Stimulated activated effector memory CD8-positive, alpha-beta T cell treated with anti-CD3 and anti-CD28 coated beads, Interleukin-12 subunit alpha, Interleukin-12 subunit beta, amount 100 ng/mL, for 72 hours (primary cell): ENCODE results near the gene OR13C3.
"Not testable (repeated sequence)": the region's sequence is repeated elsewhere in the genome, so short reads cannot be mapped to it uniquely, and the experiment has no call there.

Source experiments
- ATAC-seq: fragments of 150-1000 bp; cut with Tn5 transposase; 2 replicates; pipeline ENCODE4 v1.10.0; 2021
- DNase-seq, 2 donors: peaks; one replicate each; pipeline ENCODE4 v3.0.0; 2021 to 2022; ENCODE audit warnings: low spot score in 2 of 2
- H3K27ac Mint-ChIP-seq: one replicate; pipeline ENCODE4 v1.8.0; 2022; ENCODE audit warnings: mild to moderate bottlenecking, mixed read lengths
- H3K36me3 Mint-ChIP-seq: one replicate; pipeline ENCODE4 v1.8.0; 2022; ENCODE audit warnings: mild to moderate bottlenecking, mixed read lengths
- H3K4me1 Mint-ChIP-seq: one replicate; pipeline ENCODE4 v1.8.0; 2022; ENCODE audit warnings: mixed read lengths
- H3K4me3 Mint-ChIP-seq: one replicate; pipeline ENCODE4 v1.8.0; 2022; ENCODE audit warnings: mild to moderate bottlenecking, mixed read lengths
- H3K9me3 Mint-ChIP-seq: one replicate; pipeline ENCODE4 v1.8.0; 2022; ENCODE audit warnings: mixed read lengths

OR13C3 gene

DNA sequence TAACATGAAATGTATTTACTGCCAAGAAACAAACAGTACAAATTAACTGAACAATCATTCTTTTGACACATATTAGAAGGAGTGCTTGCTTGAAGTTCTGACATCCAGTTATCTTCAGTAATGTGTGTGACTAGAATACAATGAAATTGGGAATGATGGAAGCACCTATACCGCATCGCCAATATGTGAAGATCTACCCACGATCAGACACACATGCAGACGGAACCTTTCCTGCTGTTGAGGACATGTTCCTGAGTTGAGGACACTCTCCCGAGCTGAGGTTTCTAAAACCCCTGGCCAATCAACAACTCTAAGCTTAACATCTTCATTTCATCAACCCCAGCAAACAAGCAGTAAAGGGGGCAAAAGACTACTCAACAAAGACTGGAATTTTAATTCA lies at the start of gene OR13C3:
OR13C3 (minus strand) TSS at position 101 of the 400 bp plus-strand sequence. CDS start 133 bp downstream, outside the sequence.
- ATAC-seq (no peak), DNase-seq (no peak)
- Mint-ChIP-seq H3K4me3 (no peak within 1 kb of the TSS), H3K9me3 (no peaks in the 10 kb centered on the region), H3K4me1 (no peaks in the 10 kb centered on the region), H3K36me3 (no peaks in the 10 kb centered on the region), H3K27ac (no peak within 1 kb of the TSS)

DNA sequence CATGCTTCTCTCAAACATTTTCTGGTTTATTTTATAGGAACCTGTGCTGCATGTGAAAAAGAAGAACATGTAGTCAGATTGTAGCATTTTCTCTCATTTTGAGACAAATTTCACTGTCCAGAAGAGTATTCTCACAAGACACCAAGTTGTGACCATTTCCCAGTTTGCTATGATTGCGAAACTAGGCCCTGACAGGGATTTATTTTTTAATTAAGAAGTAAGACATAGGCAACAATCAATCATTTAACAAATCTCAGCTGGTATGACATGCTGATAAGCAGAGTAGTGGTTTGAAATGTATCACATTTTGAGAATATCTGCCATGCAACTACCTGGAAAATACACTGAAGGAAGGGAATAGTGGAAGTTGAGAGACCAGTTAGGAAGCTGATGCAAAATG lies 43.9 kb upstream of the OR13C3 start:
- Mint-ChIP-seq H3K36me3 (no peaks in the 10 kb centered on the region), H3K27ac (no peak overlapping the region), H3K4me3 (no peak overlapping the region), H3K9me3 (peaks cover 4% of the 10 kb centered on the region), H3K4me1 (no peaks in the 10 kb centered on the region)
- ATAC-seq (no peak), DNase-seq (no peak)

DNA sequence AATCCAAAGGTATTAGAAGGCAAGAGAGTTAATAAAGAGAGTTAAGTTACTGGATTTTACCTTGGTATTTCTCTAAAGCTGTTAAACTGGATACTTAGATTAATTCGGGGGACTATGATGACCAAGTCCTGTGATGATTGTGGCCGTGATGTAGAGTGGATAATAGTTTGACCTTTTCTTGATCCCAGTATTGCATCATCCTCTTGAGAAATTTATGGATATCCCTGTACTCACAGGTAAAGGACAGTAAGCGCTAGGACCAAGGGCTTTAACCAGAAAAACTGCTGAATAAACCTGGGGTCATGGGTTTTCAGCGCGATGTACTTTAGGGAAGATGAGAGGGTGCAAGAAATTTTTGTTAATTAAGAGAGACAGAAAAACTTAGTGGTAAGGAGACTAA lies 40.6 kb upstream of the OR13C3 start:
- H3K4me3 Mint-ChIP-seq, result no peak overlapping the region
- no peak overlapping the region for H3K27ac Mint-ChIP-seq
- no peaks in the 10 kb centered on the region for H3K4me1 Mint-ChIP-seq
- no peaks in the 10 kb centered on the region for H3K36me3 Mint-ChIP-seq
- DNase-seq (no peak), ATAC-seq (no peak)
- H3K9me3 Mint-ChIP-seq, result peaks cover 8% of the 10 kb centered on the region

DNA sequence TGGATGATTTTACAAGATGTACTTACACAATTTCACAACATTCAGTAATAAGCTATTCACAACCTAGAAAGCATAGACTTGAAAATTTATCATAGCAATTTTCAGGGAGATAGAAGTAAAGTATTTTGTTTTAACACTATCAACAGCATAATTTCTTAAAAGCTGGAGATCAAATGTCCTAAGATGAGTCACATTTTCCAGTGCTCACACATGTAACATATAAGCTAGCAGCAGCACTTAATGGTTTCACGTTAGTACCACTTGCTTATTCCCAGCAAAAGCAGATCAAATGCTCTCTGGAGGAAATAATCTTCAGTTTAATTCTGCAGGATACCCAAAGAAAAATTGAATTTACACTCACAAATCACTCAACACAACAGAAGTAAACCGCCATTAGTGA lies 38.8 kb upstream of the OR13C3 start:
- DNase-seq, result no peak
- no peaks in the 10 kb centered on the region for H3K36me3 Mint-ChIP-seq
- H3K27ac Mint-ChIP-seq, result no peak overlapping the region

DNA sequence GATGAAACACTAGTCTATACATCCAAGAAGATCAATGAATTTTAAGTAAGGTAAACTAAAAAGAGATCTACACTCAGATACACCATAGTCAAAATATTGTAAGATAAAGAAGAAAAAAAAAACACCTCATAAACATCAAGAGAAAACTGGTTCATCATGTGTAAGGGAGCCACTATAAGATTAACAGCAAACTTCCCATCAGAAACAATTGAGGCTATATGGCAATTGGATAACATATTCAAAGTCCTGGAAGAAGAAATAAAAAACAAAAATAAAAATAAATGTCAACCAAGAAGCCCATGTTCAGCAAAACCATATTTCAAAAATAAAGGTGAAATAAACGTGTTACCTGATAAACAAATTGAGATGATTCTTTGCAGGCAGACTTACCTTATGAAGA lies 36.0 kb upstream of the OR13C3 start:
- peaks cover 8% of the 10 kb centered on the region for H3K9me3 Mint-ChIP-seq
- DNase-seq (no peak), ATAC-seq (no peak)
- no peaks in the 10 kb centered on the region for H3K36me3 Mint-ChIP-seq
- no peak overlapping the region for H3K4me3 Mint-ChIP-seq
- no peaks in the 10 kb centered on the region for H3K4me1 Mint-ChIP-seq
- H3K27ac Mint-ChIP-seq, result no peak overlapping the region

More for the DNA sequence above, 38.8 kb upstream of the OR13C3 start:
- Mint-ChIP-seq H3K4me3 (no peak overlapping the region), H3K9me3 (peaks cover 6% of the 10 kb centered on the region), H3K4me1 (no peaks in the 10 kb centered on the region)
- ATAC-seq, result no peak

DNA sequence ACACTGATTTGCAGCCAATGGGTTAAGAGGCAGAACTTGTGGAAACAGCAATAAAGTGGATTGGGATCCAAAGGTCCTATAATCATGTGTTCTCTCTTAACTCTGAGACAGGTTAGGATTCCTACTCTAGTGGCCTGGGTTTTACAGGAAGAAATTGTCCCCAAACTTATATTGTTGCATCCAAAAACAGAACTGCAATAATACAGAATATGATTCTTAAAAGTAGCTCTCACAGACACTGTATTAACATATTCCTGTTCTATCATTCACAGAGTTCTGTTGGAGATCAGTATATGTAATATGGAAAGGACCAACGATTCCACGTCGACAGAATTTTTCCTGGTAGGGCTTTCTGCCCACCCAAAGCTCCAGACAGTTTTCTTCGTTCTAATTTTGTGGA lies 32.2 kb upstream of the OR13C3 start, which contains the start of gene OR13C8:
OR13C8 (plus strand) TSS at position 301 of the 400 bp plus-strand sequence; CDS start at position 301, 0 bp downstream.
- DNase-seq (no peak), ATAC-seq (no peak)
- peaks cover 6% of the 10 kb centered on the region for H3K9me3 Mint-ChIP-seq
- no peaks in the 10 kb centered on the region for H3K36me3 Mint-ChIP-seq
- H3K4me3 Mint-ChIP-seq, result no peak within 1 kb of the TSS
- H3K27ac Mint-ChIP-seq, result no peak within 1 kb of the TSS
- H3K4me1 Mint-ChIP-seq, result no peaks in the 10 kb centered on the region

DNA sequence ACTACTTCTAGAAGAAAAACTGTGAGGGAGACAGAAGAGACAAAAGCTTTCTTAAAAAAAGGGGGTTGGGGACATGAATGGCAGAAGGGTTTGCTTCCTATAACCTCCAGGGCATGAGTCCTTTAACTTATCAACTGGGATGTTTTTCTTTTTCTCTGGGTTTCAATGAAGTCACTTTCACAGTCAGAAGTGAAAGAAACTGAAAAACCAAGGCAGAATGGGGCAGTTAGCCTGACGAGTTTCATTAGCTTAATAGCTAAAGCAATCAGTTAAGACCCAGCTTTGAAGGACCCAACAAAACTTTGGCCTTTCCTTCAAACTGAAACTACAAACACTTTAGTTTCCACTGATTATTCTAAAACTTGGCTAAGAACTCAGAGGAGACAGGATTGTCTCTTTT lies 27.7 kb upstream of the OR13C3 start:
- no peak overlapping the region for H3K4me3 Mint-ChIP-seq
- H3K36me3 Mint-ChIP-seq, result no peaks in the 10 kb centered on the region
- peaks cover 6% of the 10 kb centered on the region for H3K9me3 Mint-ChIP-seq
- no peaks in the 10 kb centered on the region for H3K4me1 Mint-ChIP-seq
- ATAC-seq, result no peak
- DNase-seq, result no peak
- H3K27ac Mint-ChIP-seq, result no peak overlapping the region

DNA sequence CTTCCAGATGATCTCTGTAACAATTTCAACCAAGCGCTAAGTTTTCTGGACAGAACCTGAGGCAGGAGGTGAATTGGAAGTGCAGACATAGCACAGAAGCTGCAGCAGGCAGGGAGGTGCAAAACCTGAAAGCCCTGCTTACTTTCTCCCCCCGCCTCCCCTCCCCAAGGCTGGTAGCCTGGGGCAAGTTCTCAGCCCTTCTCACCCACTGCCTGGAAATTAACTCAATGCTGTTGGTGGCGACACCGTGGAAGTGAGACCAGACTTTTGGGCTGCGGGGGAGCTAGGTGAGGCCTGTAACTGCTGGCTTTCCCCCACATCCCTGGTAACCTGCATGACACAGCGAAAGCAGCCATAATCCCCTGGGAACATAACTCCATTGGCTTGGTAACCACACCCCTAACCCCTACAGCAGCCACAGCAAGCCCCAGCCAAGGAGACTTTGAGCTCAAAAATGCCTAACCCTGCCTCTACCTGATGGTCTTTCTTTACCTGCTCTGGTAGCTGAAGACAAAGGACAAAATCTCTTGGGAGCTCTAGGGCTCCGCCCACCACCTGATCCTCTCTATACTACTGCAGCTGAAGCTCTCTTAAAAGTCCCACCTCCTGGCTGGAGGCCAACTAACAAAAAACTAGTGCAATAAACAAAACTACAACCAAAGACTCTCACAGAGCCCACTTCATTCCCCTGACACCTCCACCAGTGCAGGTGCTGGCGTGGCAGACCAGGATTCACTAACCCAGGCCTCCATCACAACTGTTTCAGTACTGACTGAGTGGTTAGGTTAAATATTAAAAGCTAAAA lies 20.4 kb upstream of the OR13C3 start:
- Mint-ChIP-seq H3K27ac (no peak overlapping the region), H3K36me3 (no peaks in the 10 kb centered on the region), H3K9me3 (peaks cover 18% of the 10 kb centered on the region), H3K4me3 (no peak overlapping the region), H3K4me1 (no peaks in the 10 kb centered on the region)
- DNase-seq, result no peak
- no peak for ATAC-seq

DNA sequence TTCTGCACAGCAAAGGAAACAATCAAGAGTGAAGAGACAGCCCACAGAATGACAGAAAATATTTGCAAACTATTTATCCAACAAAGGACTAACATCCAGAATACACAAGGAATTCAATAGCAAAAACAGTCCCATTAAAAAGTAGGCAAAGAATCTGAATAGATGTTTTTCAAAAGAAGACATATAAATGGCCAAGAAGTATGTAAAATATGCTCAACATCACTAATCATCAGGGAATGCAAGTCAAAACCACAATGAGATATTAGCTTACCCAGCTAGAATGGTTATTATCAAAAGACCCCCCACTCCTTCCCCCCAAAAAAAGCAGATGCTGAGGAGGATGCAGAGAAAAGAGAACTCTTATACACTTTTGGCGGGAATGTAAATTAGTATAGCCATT lies 18.9 kb upstream of the OR13C3 start:
- peaks cover 13% of the 10 kb centered on the region for H3K9me3 Mint-ChIP-seq
- DNase-seq (no peak), ATAC-seq (no peak)
- H3K4me1 Mint-ChIP-seq, result no peaks in the 10 kb centered on the region
- no peaks in the 10 kb centered on the region for H3K36me3 Mint-ChIP-seq
- no peak overlapping the region for H3K4me3 Mint-ChIP-seq
- no peak overlapping the region for H3K27ac Mint-ChIP-seq

DNA sequence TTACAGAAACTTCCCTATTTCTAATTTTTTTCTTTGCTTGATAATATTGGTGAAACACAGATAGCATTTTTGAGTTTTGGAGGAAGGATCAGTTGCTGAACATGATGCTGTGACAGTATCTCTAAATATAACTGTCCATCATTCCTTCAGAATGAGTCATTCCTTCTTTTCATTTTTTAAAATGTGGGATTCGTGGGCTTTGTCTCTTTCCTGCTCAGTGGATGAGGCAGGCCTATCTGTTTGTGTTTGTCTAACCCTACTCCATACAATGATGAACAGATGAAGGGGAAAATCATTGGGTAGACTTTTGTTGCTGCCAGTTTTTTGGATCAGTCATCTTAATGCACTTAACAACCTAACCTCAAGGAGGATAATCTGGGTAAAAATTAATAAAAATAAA lies 16.6 kb upstream of the OR13C3 start:
- Mint-ChIP-seq H3K4me1 (no peaks in the 10 kb centered on the region), H3K9me3 (peaks cover 10% of the 10 kb centered on the region), H3K4me3 (no peak overlapping the region), H3K27ac (no peak overlapping the region), H3K36me3 (no peaks in the 10 kb centered on the region)
- ATAC-seq (no peak), DNase-seq (no peak)

DNA sequence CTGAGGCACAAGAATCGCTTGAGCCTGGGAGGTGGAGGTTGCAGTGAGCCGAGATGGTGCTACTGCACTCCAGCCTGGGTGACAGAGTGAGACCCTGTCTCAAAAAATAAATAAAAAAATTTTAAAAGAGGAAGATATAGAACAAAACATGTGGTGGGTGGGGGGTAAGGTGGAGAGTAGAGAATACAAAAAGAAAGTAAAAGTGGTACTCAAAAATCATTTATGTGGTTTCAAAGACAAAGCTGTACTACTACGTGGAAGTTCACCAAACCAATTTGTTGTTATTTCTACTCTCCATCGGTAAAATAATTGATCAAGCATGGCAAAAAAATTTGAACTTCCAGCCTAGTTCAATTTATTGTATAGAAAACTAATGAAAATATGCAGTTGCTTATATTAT lies 8.0 kb upstream of the OR13C3 start:
- no peak overlapping the region for H3K27ac Mint-ChIP-seq
- no peak overlapping the region for H3K4me3 Mint-ChIP-seq
- DNase-seq, result no peak
- no peaks in the 10 kb centered on the region for H3K4me1 Mint-ChIP-seq
- H3K9me3 Mint-ChIP-seq, result no peaks in the 10 kb centered on the region
- H3K36me3 Mint-ChIP-seq, result no peaks in the 10 kb centered on the region
- no peak for ATAC-seq

DNA sequence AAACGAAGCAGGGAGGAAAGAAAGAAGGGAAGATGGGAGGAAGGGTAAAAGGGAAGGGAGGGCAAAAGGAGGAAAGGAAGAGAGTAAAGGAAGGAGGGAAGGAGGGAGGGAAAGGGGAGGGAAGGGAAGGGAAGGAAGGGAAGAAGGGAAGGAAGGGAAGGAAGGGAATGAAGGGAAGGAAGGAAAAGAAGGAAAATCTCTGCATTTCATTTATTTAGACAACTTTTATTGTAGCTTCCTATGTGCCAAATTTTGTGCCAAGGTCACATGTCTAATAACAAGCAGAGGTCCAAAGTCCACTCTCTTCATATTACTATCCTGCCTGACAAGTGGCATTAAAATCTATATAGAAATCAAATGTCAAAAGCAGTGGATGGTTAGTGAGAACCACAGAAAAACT lies 2.6 kb upstream of the OR13C3 start:
- Mint-ChIP-seq H3K4me3 (no peak overlapping the region), H3K36me3 (no peaks in the 10 kb centered on the region), H3K27ac (no peak overlapping the region), H3K9me3 (no peaks in the 10 kb centered on the region), H3K4me1 (no peaks in the 10 kb centered on the region)
- DNase-seq, result no peak
- no peak for ATAC-seq

DNA sequence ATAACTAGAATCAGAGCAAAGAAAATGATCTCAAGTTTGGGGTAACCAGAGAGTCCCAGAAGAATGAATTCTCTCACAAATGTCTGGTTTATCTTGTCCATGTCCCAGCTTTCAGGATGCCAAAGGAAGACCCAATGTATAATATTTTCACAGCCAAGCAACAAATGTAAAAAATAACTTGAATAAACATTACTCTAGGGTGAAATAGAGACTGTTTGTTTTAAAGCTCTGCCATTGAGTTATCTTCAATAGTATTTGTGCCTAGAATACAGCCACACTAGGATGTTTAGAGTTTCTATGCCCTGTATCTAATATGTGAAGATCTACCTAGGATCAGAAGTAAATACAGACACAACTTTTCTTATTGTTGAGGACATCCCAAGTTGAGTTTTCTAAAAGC lies 9.5 kb downstream of the OR13C3 start, which contains the start of gene OR13C4:
OR13C4 (minus strand) TSS at position 101 of the 400 bp plus-strand sequence; CDS start at position 101, 0 bp downstream.
- DNase-seq (no peak), ATAC-seq (no peak)
- no peaks in the 10 kb centered on the region for H3K36me3 Mint-ChIP-seq
- H3K9me3 Mint-ChIP-seq, result peaks cover 2% of the 10 kb centered on the region
- no peak within 1 kb of the TSS for H3K4me3 Mint-ChIP-seq
- no peaks in the 10 kb centered on the region for H3K4me1 Mint-ChIP-seq
- no peak within 1 kb of the TSS for H3K27ac Mint-ChIP-seq

DNA sequence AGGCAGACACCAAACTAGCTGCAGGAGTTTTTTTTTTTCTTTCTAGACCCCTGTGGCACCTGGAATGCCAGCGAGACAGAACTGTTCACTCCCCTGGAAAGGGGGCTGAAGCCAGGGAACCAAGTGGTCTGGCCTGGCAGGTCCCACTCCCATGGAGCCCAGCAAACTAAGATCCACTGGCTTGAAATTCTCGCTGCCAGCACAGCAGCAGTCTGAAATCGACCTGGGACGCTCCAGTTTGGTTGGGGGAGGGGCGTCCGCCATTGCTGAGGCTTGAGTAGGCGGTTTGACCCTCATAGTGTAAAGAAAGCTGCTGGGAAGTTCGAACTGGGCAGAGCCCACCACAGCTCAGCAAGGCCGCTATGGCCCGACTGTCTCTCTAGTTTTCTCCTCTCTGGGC lies 16.4 kb downstream of the OR13C3 start:
- H3K27ac Mint-ChIP-seq, H3K4me1 Mint-ChIP-seq, H3K36me3 Mint-ChIP-seq, DNase-seq, H3K4me3 Mint-ChIP-seq, H3K9me3 Mint-ChIP-seq, ATAC-seq: not testable (repeated sequence)

DNA sequence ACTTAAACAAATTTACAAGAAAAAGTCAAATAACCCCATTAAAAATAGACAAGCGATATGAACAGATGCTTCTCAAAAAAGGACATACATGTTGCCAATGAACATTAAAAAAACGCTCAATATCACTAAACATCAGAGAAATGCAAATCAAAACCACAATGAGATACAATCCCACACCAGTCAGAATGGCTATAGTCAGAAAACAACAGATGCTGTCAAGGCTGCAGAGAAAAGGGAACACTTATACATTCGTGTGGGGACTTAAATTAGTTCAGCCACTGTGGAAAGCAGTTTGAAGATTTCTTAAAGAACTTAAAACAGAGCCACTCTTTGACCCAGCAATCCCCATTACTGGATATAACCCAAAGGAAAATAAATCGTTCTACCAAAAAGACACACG lies 21.8 kb downstream of the OR13C3 start:
- Mint-ChIP-seq H3K9me3 (no peaks in the 10 kb centered on the region), H3K4me1 (no peaks in the 10 kb centered on the region), H3K4me3 (no peak overlapping the region), H3K36me3 (no peaks in the 10 kb centered on the region), H3K27ac (no peak overlapping the region)
- ATAC-seq (no peak), DNase-seq (no peak)

DNA sequence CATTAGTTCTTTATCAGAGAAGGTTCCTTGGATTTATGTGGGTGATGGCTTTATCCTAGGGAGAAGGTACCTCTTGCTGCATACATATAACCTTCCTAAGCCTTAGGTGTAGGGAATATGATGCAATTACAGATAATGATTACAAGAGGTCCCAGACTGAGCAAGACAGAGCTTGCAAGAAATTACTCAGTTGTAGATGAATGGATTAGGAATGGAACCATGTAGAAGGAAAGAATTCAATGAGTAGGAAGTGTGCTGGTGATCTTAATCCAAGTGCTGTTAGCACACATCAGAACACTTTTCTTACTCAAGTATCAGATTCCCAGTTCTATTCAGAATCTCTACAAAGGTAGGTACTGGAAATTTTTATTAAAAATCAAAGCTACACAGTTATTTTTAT lies 30.1 kb downstream of the OR13C3 start:
- DNase-seq (no peak), ATAC-seq (no peak)
- no peak overlapping the region for H3K27ac Mint-ChIP-seq
- no peak overlapping the region for H3K4me3 Mint-ChIP-seq
- no peaks in the 10 kb centered on the region for H3K36me3 Mint-ChIP-seq
- no peaks in the 10 kb centered on the region for H3K9me3 Mint-ChIP-seq
- H3K4me1 Mint-ChIP-seq, result no peaks in the 10 kb centered on the region
